Stimulated activated CD8-positive, alpha-beta memory T cell treated with anti-CD3 and anti-CD28 coated beads, Interleukin-4, amount 100 ng/mL, for 4 hours (primary cell): Measurements from ENCODE around the gene KRTAP4-11.
"Not testable (repeated sequence)": the region's sequence is repeated elsewhere in the genome, so short reads cannot be mapped to it uniquely, and the experiment has no call there.

Experiments used
- DNase-seq, 2 donors: peaks; one replicate each; pipeline ENCODE4 v3.0.0-alpha.2; 2020; ENCODE audit warnings: low read depth in 2 of 2, low spot score in 1 of 2

Gene KRTAP4-11

DNA sequence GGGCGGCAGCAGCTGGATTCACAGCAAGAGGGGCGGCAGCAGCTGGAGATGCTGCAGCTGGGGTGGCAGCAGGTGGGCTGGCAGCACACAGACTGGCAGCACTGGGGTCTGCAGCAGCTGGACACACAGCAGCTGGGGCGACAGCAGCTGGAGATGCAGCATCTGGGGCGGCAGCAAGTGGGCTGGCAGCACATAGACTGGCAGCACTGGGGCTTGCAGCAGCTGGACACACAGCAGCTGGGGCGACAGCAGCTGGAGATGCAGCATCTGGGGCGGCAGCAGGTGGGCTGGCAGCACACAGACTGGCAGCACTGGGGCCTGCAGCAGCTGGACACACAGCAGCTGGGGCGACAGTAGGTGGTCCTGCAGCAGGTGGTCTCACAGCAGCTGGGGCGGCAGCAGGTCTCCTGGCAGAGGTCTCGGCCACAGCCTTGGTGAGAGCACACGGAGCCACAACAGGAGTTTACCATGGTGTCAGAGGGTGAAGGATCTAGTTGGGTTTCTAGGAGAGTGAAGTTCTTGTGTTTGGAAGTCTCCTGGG, at the start of gene KRTAP4-11:
KRTAP4-11 (minus strand) TSS at position 528 of the 541 bp plus-strand sequence; CDS start at position 470, 58 bp downstream.
- DNase-seq: not testable (repeated sequence)

DNA sequence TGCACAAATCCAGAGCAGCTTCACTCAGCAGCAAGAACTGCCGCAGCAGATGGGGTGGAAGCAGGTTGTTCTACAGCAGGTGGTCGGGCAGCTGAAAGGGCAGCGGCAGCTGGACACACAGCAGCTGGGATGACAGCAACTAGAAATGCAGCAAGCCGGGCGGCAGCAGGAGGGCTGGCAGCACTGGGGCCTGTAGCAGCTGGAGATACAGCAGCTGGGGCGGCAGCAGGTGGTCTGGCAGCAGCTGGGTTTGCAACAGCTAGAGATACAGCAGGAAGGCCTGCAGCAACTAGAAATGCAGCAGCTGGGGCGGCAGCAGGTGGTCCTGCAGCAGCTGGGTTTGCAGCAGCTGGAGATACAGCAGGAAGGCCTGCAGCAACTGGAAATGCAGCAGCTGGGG, 49.4 kb upstream of the KRTAP4-11 start:
- no peak for DNase-seq

DNA sequence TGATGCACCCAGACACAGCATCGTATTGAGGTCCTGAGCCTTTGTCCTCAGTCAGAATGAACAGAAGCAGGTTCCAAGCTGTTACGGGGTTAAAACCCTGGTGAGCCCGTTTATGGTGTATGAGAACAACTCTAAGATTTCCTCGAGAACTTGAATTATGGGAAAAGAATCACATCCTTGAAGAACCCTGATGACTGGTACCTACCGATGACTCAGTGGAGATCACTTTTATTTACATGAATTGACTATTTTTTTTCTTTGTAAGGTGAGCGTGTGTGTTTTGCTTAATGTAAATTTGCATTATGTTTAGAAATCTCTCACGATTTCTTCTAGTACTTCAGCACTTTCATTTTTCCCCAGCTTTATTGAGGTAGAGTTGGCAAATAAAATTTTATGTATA, 45.7 kb upstream of the KRTAP4-11 start:
- no peak for DNase-seq

DNA sequence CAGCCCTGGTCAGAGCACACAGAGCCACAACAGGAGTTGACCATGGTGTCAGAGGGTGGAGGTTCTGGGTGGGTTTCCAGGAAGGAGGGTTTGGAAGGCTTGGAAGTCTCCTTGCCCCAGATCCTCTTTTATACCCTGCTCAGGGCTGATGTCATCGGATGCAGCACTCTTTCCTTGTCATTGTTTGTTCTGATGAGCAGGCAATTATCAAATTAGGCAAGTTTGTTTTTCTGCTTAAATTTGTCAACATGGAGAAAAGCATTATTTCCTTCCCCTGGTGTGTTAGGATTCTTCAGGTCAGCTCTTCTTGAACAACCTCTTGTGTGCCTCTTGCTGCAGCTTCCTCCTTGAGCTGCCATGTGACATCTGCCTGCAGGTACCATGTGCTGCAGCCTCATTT, 42.5 kb upstream of the KRTAP4-11 start, which contains the start of gene KRTAP4-4:
KRTAP4-4 (minus strand) TSS at position 101 of the 400 bp plus-strand sequence; CDS start at position 44, 57 bp downstream.
- no peak for DNase-seq

DNA sequence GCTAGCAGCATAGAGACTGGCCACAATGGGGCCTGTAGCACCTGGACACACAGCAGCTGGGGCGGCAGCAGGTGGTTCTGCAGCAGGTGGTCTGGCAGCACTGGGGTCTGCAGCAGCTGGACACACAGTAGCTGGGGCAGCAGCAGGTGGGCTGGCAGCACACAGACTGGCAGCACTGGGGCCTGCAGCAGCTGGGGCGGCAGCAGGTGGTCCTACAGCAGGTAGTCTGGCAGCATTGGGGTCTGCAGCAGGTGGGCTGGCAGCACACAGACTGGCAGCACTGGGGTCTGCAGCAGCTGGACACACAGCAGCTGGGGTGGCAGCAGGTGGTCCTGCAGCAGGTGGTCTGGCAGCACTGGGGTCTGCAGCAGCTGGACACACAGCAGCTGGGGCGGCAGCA, 42.0 kb upstream of the KRTAP4-11 start:
- not testable (repeated sequence) for DNase-seq

DNA sequence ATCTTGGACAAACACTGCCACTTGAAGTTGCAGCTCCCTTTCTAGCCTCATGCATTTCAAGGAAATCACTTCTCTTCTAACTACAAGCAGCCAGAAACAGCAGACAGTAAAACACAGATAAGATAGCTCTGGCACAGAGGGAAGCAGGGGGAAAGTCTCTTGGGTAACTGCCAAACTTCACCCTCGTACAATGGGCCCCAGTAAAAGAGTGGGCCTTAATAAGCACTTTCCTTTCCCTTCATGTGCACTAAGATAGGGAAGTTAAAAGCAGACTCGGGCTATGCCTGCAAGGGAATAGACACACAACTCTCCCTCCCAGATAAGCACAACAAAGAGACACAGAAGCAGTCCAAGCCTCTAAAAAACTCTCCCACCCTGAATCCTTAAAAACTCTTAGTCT, 35.7 kb upstream of the KRTAP4-11 start:
- DNase-seq: no peak

DNA sequence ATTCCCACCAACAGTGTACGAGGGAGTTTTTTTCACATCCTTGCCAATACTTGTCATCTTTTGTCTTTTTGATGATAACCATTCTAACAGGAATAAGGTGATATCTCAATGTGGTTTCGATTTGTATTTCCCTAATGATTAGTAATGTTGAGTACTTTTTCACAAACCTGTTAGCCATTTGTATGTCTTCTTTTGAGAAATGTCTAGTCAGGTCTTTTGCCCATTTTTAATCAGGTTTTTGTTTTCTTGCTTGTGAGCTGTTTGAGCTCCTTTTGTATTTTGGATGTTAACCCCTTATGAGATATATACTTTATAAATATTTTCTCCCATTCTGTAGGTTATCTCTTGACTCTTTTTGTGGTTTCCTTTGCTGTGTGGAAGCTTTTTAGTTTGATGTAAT, 33.4 kb upstream of the KRTAP4-11 start:
- no peak for DNase-seq

DNA sequence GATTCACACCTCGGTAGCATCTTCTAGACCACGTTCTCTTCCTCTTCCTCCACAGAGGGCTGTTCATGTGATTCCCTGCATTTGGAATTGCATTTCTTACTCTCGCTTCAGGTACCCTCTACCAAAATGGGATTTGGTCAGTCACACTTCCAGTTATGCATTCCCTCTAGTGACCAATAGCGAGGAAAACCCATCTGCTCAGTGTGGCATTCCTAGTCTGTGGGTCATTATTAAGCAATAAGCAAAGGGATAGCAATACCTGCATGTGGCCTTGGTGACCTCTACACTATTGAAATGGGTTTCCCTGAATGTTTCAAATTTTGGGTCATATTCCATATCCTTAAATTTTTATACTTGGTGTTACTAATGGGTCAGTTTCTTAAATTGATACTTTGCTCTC, 31.9 kb upstream of the KRTAP4-11 start:
- DNase-seq: no peak

DNA sequence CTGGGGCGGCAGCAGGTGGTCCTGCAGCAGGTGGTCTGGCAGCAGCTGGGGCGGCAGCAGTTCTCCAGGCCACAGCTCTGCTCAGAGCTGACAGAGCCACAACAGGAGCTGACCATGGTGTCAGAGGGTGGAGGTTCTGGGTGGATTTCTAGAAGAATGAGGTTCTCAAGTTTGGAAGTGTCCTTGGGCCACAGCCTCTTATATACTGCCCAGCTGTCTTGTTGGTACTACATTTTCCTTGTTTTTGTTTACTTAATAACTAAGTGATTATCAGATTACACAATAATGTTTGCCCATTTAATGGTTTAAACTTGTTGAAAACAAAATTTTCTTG, 31.4 kb upstream of the KRTAP4-11 start, which contains the start of gene KRTAP4-5:
KRTAP4-5 (minus strand) TSS at position 174 of the 334 bp plus-strand sequence; CDS start at position 116, 58 bp downstream.
- DNase-seq: no peak

DNA sequence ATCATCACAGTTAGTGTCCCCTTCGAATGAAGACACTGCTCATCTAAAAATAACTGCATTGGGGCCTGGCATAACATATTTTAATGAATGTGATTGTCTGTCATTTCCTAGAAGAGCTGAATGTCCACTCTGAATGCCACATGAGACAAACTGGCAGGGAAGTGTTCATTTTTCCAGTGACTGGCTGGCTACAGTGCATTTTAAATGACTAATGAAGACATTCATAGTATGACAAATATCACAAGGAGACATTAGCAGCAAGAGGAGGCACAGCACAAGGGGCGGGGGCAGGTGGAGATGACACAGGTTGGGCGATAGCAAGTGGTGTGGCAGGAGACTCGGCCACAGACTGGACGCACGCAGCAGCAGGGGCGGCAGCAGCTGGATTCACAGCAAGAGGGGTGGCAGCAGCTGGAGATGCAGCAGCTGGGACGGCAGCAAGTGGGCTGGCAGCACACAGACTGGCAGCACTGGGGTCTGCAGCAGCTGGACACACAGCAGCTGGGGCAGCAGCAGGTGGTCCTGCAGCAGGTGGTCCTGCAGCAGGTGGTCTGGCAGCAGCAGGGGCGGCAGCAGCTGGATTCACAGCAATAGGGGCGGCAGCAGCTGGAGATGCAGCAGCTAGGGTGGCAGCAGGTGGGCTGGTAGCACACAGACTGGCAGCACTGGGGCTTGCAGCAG, 30.9 kb upstream of the KRTAP4-11 start:
- DNase-seq: not testable (repeated sequence)

DNA sequence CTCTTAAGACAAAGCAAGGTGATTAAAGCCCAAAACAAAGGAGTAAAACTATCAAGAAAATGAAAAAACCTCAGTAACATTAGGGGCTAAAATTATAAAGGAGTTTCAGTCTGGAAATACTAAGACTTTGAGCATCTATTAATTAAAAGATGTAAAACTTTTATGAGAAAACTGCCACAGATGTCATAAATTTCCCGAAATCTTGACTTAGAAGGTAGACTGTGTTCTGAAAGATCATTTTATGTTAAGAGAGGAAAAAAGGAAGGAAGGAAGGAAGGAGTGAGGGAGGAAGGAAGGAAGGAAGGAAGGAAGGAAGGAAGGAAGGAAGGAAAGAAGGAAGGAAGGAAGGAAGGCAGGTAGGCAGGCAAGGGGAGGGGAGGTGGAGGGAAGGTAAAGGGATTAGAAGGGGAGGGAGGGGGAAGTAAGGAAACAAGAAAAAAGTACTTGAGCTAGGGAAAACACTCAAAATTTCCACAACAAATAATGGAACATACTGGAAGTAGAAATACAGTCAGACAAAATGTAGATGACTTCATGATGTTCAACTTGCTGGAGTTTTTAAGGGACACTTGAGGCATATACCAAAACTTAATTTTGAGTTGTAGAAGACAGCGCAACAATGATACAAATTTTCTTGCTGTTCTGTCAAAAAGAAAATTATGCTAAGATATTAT, 29.5 kb upstream of the KRTAP4-11 start:
- no peak for DNase-seq

DNA sequence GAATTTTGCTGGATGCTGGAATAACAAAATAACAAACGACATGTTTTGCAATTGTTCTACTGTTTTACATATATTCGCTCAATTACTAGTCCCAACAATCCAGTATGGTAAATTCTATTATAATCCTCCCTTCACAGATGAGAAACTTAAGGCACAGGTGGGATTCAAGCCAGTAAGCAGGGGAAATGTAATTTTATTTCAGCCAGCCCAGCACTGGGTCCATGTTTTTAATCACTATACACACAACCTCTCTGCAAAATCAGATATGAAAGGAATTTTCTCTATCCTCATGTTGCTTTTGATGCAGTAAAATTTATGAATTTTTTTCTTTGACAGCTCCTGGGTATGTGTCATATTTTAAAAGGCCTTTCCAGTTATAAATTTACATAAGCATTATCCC, 27.1 kb upstream of the KRTAP4-11 start:
- no peak for DNase-seq

DNA sequence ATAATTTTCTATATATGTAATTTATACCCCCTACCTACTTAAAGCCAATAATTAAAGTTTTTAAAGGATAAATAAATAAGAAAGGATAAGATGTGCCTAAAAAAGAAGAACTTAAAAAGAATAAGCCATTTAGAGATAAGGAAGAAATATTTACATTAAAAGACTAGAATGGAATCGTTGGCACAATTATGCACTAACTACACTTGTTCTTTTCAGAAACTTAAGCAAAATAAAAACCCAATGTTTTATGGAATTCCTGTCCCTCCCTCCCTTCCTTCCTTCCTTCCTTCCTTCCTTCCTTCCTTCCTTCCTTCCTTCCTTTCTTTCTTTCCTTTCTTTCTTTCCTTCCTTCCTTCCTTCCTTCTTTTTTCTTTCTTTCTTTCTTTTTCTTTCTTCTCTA, 26.7 kb upstream of the KRTAP4-11 start:
- DNase-seq: no peak

DNA sequence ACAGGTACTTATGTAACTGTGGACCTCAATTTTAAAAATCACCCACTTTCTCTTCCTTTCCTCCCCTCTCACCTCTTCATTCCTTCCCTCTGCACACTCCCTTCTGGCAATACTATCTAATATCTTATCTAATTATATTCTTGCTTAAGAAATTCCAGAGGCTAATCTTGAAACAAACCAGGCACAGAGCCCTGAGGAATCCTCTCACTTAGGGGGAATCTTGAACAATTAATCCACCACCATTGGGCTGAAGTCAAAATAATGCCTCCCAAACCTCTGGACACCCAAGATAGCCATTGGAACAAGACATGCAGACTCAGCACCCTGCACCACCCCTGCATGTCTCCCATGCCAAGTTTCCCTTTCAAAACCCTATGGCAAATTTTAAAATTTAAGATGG, 23.2 kb upstream of the KRTAP4-11 start:
- no peak for DNase-seq

DNA sequence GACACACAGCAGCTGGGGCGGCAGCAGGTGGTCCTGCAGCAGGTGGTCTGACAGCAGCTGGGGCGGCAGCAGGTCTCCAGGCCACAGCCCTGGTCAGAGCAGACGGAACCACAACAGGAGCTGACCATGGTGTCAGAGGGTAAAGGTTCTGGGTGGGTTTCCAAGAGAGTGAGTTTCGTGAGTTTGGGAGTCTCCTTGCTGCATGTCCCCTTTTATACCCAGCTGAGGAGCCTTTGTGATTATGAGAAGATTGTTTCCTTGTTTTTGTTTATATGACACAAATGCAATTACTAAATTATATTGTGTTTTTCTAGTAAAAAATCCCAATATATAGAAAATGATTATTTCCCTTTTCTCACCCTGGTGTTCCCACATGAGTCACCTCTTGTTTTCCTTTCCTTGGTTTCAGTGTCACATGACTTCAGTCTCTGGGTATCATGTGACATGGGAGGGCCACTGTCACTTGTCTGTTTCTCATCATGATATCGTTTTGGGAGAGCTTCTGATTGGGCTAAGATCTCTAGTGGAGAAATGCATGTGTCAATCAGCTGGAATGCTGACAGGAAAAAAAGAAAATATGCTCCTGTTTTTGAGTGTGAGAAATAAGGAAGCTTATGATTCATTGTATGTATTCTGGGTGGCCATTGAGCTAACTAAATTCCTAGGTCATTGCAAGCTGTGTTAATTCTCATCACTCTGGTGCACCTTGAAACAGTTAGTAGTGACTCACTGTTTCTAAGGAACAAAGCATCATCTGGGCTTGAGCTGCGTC, 22.4 kb upstream of the KRTAP4-11 start, which contains the start of gene KRTAP4-6:
KRTAP4-6 (minus strand) TSS at position 185 of the 772 bp plus-strand sequence; CDS start at position 128, 57 bp downstream.
- no peak for DNase-seq

DNA sequence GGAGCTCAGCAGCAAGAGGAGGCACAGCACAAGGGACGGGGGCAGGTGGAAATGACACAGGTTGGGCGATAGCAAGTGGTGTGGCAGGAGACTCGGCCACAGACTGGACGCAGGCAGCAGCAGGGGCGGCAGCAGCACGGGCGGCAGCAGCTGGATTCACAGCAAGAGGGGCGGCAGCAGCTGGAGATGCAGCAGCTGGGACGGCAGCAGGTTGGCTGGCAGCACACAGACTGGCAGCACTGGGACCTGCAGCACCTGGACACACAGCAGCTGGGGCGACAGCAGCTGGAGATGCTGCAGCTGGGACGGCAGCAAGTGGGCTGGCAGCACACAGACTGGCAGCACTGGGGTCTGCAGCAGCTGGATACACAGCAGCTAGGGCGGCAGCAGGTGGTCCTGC, 21.7 kb upstream of the KRTAP4-11 start:
- not testable (repeated sequence) for DNase-seq

DNA sequence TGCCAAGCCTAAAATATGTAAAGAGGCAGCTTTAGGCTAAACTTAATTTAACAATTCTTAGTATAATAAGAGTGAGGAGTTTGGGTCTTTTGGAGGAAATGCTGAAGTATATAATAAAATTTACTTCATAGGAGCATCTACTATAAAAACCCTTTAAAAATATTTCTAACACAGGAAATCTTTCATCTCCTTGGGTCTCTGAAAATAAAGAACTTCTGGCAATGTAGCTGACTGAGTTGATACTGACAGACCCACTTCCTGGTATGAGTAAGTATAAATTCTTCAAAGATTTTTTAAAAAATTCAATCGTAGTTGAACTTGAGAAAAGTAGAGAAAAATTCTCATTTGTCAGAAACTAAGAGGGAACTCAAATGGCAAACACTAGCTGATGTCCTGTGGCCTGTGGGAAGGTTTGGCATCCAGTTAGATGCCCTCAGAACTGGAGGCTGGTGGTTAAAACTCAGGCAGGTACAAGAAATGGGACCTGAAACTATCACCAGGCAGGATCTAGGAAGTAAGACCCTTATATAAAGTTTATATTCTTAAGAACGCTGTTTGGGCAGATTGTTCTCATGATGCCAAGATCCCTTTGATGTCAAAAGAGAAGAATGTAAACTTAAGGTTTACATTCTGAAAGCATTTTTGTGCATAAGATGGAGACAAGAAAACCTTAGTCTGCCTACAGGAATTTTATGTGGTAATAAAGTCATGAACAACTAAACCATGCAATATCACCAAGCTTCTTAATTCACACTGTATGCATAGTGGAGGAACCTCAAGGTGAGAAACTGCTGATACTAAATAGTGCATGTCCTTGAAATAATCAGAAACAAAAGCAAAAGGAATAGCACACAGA, 15.9 kb upstream of the KRTAP4-11 start:
- no peak for DNase-seq

DNA sequence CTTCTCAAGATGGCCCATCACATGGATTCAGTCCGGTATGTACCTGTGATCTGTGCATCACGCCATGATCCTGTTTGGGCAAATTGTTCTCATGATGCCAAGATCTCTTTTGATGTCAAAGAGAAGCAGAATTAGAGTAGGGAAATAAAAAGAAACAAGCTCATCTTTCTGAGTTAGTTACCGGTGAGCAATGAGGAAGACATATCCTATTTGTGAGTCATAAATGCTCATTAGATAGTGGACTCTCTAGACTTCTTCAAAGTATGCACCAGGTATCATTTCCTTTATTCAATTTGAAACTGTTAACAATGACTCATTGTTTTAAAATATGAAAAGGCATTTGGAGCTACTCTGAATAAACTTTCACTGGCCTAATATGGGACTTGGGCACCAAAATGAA, 13.8 kb upstream of the KRTAP4-11 start:
- no peak for DNase-seq

DNA sequence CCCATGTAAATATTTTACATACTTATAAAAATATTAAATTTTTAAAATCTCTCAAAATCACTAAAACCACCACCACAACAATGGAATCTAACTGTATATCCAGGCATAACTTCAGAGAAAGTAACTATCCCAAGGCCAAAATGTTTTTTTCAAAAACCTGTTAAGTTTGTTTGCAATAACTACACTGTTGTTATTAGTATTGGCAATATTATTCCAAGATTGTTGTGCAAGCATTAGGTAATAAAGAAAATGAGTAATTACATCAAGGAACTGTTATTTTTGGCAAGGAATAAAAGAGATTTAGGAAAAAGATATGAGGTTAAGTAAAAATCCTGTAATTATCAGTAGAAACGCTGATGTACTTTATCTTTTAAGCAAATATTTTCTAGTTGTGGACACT, 9.2 kb upstream of the KRTAP4-11 start:
- no peak for DNase-seq

DNA sequence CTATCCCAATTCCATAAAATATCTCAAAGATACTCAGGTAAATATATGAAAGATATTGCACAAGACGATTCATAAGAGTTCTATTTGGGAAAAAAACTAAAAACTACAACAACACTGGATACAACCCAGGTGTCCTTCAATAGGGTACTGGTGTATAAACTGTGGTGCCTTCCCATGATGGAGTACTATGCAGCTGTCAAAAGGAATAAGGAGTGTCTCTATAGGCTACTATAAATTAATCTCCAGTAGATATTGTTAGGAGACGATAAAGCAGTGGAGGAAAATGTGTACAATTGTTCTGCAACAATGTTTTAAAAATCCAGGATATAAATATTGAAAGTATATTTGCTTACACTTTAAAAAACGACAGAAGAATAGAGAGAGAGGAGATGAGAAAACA, 8.2 kb upstream of the KRTAP4-11 start:
- DNase-seq: no peak

DNA sequence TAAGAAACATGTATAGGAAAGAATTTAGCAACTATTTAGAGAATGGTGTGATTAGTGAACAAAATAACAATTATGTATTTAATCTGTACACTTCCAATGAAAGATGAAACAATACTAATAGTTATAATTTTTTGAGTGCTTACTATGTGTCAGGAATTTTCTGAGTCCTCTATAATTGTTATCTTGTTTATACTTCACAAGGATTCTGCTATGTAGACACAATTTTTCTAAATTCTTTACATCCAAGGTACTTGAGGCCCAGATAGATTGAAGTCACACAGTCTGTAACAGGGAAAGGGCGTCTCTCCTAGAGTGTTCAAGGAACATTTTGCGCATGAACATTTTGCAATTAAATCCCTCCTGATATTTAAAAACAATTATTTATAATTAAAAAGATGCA, 6.9 kb upstream of the KRTAP4-11 start:
- DNase-seq: no peak
